Upper lobe of right lung (tissue), 1 donor: ENCODE data around the gene LDB3. TPM values are rescaled to one million over a fixed set of nuclear protein-coding genes. Genes with fewer than 3 reads are reported as not detected.

ENCODE experiments used
- ATAC-seq: fragments of 200-7000 bp; cut with Tn5 transposase; one replicate; pipeline ENCODE4 v1.9.1; 2020; ENCODE audit warnings: mild to moderate bottlenecking, moderate library complexity
- DNase-seq: peaks from one replicate; pipeline ENCODE4 v3.0.0-alpha.2; 2020
- H3K27ac ChIP-seq: fragments of 200-600 bp; one replicate; pipeline ENCODE4 v1.8.0; 2022
- H3K27me3 ChIP-seq: fragments of 200-600 bp; one replicate; pipeline ENCODE4 v1.8.0; 2022; ENCODE audit warnings: mild to moderate bottlenecking
- H3K36me3 ChIP-seq: fragments of 200-600 bp; one replicate; pipeline ENCODE4 v1.8.0; 2022
- H3K4me1 ChIP-seq: fragments of 200-600 bp; one replicate; pipeline ENCODE4 v1.8.0; 2022
- H3K4me3 ChIP-seq: fragments of 200-600 bp; one replicate; pipeline ENCODE4 v1.8.0; 2022; ENCODE audit warnings: mild to moderate bottlenecking
- H3K9me3 ChIP-seq: fragments of 200-600 bp; one replicate; pipeline ENCODE4 v1.8.0; 2022
- CTCF ChIP-seq: fragments of 200-600 bp; IDR thresholded peaks from one replicate; pipeline ENCODE4 v1.8.0; 2022; ENCODE audit warnings: antibody characterized with exemption
- intact Hi-C: fragments of 100-400 bp; cut with DNase I; formaldehyde crosslinking; loops from one replicate; pipeline ENCODE4 v1.11.0; 2022
- total RNA-seq: library from RNA; stranded (reverse); fragmentation: NEBNext Ultra II Directional; extraction: Animal tissue kit (Norgen Biotek cat#: 25700); gene quantifications from one replicate; pipeline ENCODE4 v1.2.1, GENCODE V29; 2021
- donor health status: DM: no; HTN: yes; CAD: no; lungs with severe emphysema.

The LDB3 gene
- total RNA-seq, 1 donor from 2014 or later: 2.5 TPM

GRCh38 chr10:86706401-86706841 lies 38.1 kb downstream of the LDB3 start:
- Histone ChIP-seq H3K4me3 (no peak overlapping the region), H3K4me1 (peaks cover 4% of the 10 kb centered on the region), H3K9me3 (no peaks in the 10 kb centered on the region), H3K27ac (no peak overlapping the region), H3K27me3 (no peaks in the 10 kb centered on the region), H3K36me3 (no peaks in the 10 kb centered on the region)
- DNase-seq: no peak
- ATAC-seq: no peak
- no peak for TF ChIP-seq CTCF
- intact Hi-C loops: no loop called here

DNA sequence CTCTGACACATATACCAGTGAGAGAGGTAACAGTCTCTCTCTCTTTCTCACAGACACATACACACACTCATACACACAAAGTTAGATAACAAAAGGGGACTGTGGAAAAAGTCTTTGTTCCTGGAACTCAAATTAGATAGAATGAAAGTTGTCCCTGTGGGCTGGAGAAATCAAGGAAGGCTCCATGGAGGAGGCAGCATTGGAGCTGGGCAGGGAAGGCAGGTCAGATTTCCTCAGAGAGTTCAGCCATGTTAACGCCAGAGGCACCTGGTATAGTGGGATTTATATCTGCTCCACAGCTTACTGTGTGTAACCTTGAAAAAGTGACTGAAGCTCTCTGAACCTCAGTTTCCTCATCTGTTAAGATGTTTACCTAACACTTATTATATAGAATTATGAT lies 38.7 kb downstream of the LDB3 start:
- no peak for ATAC-seq
- peaks cover 4% of the 10 kb centered on the region for H3K4me1 ChIP-seq
- H3K9me3 ChIP-seq: no peaks in the 10 kb centered on the region
- no peak for TF ChIP-seq CTCF
- intact Hi-C loops: no loop called here
- no peaks in the 10 kb centered on the region for H3K27me3 ChIP-seq
- no peak overlapping the region for H3K27ac ChIP-seq
- no peak for DNase-seq
- H3K36me3 ChIP-seq: no peaks in the 10 kb centered on the region
- H3K4me3 ChIP-seq: no peak overlapping the region

GRCh38 chr10:86707505-86707904 lies 39.2 kb downstream of the LDB3 start:
- Histone ChIP-seq H3K4me1 (peaks cover 8% of the 10 kb centered on the region), H3K36me3 (no peaks in the 10 kb centered on the region), H3K27me3 (no peaks in the 10 kb centered on the region), H3K4me3 (no peak overlapping the region), H3K27ac (no peak overlapping the region), H3K9me3 (no peaks in the 10 kb centered on the region)
- ATAC-seq: no peak
- peak; percentile 50 for DNase-seq
- no peak for TF ChIP-seq CTCF
- intact Hi-C loops: no loop called here

- intact Hi-C loops: no loop called here
- ATAC-seq: no peak
- TF ChIP-seq CTCF: no peak
- Histone ChIP-seq H3K27ac (no peak overlapping the region), H3K9me3 (no peaks in the 10 kb centered on the region), H3K27me3 (no peaks in the 10 kb centered on the region), H3K36me3 (no peaks in the 10 kb centered on the region), H3K4me3 (no peak overlapping the region), H3K4me1 (peaks cover 11% of the 10 kb centered on the region)
- peak; percentile 57 for DNase-seq
Measured at GRCh38 chr10:86708068-86708782, 39.9 kb downstream of the LDB3 start.

DNA sequence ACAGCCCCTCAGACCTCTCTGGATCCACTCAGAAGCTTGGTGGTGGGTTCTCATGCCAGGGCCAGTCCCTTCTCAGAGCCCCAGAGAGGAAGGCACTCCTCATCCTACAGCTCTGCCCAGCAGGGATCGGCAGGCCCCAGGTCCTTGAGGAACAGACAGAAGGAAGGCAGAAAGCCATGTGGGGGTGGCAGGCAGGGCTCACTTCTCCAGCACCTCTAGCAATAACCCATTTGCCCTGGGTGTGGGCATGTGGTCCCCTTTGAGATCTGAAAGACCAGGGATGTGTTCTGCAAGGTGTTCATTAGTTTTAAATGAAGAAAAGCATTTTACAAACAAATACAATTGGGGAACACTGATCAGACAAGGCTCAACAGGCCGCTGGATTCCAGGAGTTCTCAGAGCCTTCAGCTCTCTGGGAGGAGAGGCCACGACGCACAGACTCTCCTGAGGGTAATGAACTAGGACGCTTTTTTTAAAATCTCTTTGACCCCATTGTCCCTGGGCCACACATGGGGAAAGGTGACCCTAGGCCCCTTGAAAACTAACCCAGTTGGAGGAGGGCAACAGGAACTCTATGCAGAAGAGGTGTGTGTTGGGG lies 40.6 kb downstream of the LDB3 start:
- intact Hi-C loops: no loop called here
- H3K27ac ChIP-seq: no peak overlapping the region

More for the DNA sequence above, 40.6 kb downstream of the LDB3 start:
- ATAC-seq (no peak), DNase-seq (no peak)
- no peak overlapping the region for H3K4me3 ChIP-seq
- H3K9me3 ChIP-seq: no peaks in the 10 kb centered on the region
- peaks cover 11% of the 10 kb centered on the region for H3K4me1 ChIP-seq
- H3K36me3 ChIP-seq: no peaks in the 10 kb centered on the region
- no peaks in the 10 kb centered on the region for H3K27me3 ChIP-seq
- no peak for TF ChIP-seq CTCF
